ENCODE measurements around the gene SULF2. TPM values are rescaled to one million over a fixed set of nuclear protein-coding genes. Genes with fewer than 3 reads are reported as not detected.

SULF2 gene
- total RNA-seq, 1 donor, result 1.9 TPM

- no peak overlapping the region for H3K4me3 ChIP-seq (ENCODE audit: low read depth, low read length)
- DNase-seq (ENCODE audit: low read depth), result no peak
- no peak for TF ChIP-seq CTCF (IDR thresholded peaks at IDR 0.05; ENCODE audit: insufficient read depth, low read length)
These were observed 124.1 kb downstream of the SULF2 start for GRCh38 chr20:47660983-47661700.

GRCh38 chr20:47660602-47660905 lies 124.7 kb downstream of the SULF2 start:
- H3K4me3 ChIP-seq (ENCODE audit: low read depth, low read length), result no peak overlapping the region
- DNase-seq (ENCODE audit: low read depth), result no peak
- TF ChIP-seq CTCF (IDR thresholded peaks at IDR 0.05; ENCODE audit: insufficient read depth, low read length), result no peak

- DNase-seq (ENCODE audit: low read depth), result no peak
- no peak for TF ChIP-seq CTCF (IDR thresholded peaks at IDR 0.05; ENCODE audit: insufficient read depth, low read length)
- no peak overlapping the region for H3K4me3 ChIP-seq (ENCODE audit: low read depth, low read length)
These were observed 125.2 kb downstream of the SULF2 start for GRCh38 chr20:47659904-47660601.

GRCh38 chr20:47656318-47656717 lies 129.0 kb downstream of the SULF2 start:
- no peak overlapping the region for H3K4me3 ChIP-seq (ENCODE audit: low read depth, low read length)
- no peak for DNase-seq (ENCODE audit: low read depth)
- TF ChIP-seq CTCF (IDR thresholded peaks at IDR 0.05; ENCODE audit: insufficient read depth, low read length), result no peak

GRCh38 chr20:47655635-47656034 lies 129.6 kb downstream of the SULF2 start:
- TF ChIP-seq CTCF (IDR thresholded peaks at IDR 0.05; ENCODE audit: insufficient read depth, low read length), result no peak
- no peak for DNase-seq (ENCODE audit: low read depth)
- no peak overlapping the region for H3K4me3 ChIP-seq (ENCODE audit: low read depth, low read length)

GRCh38 chr20:47654370-47654769 lies 130.9 kb downstream of the SULF2 start:
- no peak overlapping the region for H3K4me3 ChIP-seq (ENCODE audit: low read depth, low read length)
- DNase-seq (ENCODE audit: low read depth), result no peak
- no peak for TF ChIP-seq CTCF (IDR thresholded peaks at IDR 0.05; ENCODE audit: insufficient read depth, low read length)

Data from fibroblast of the aortic adventitia (primary cell).